ENCODE data around the gene EGR4.
A peak's percentile ranks its signal among the peaks of the same experiment; 100 is the strongest.

Gene EGR4

GRCh38 chr2:73297151-73297559 lies 3.8 kb upstream of the EGR4 start:
- DNase-seq (ENCODE audit: low read depth), result no peak
- no peak for TF ChIP-seq CTCF (IDR thresholded peaks at IDR 0.05; ENCODE audit: control insufficient read depth, extremely low read depth, insufficient read depth)
- no peak overlapping the region for H3K4me3 ChIP-seq (ENCODE audit: low read depth, low read length)

GRCh38 chr2:73295751-73296400 lies 2.5 kb upstream of the EGR4 start:
- no peak overlapping the region for H3K4me3 ChIP-seq (ENCODE audit: low read depth, low read length)
- TF ChIP-seq CTCF (IDR thresholded peaks at IDR 0.05; ENCODE audit: control insufficient read depth, extremely low read depth, insufficient read depth), result no peak
- DNase-seq (ENCODE audit: low read depth), result no peak

GRCh38 chr2:73294239-73294638 lies 891 bp upstream of the EGR4 start:
- TF ChIP-seq CTCF (IDR thresholded peaks at IDR 0.05; ENCODE audit: control insufficient read depth, extremely low read depth, insufficient read depth), result no peak
- no peak for DNase-seq (ENCODE audit: low read depth)
- no peak overlapping the region for H3K4me3 ChIP-seq (ENCODE audit: low read depth, low read length)

GRCh38 chr2:73292906-73293533 lies 328 bp downstream of the EGR4 start:
- no peak for DNase-seq (ENCODE audit: low read depth)
- peak overlapping the region; percentile 38 for H3K4me3 ChIP-seq (ENCODE audit: low read depth, low read length)
- TF ChIP-seq CTCF (IDR thresholded peaks at IDR 0.05; ENCODE audit: control insufficient read depth, extremely low read depth, insufficient read depth), result no peak

GRCh38 chr2:73292316-73292905 lies 937 bp downstream of the EGR4 start:
- no peak for DNase-seq (ENCODE audit: low read depth)
- no peak for TF ChIP-seq CTCF (IDR thresholded peaks at IDR 0.05; ENCODE audit: control insufficient read depth, extremely low read depth, insufficient read depth)
- no peak overlapping the region for H3K4me3 ChIP-seq (ENCODE audit: low read depth, low read length)

DNA sequence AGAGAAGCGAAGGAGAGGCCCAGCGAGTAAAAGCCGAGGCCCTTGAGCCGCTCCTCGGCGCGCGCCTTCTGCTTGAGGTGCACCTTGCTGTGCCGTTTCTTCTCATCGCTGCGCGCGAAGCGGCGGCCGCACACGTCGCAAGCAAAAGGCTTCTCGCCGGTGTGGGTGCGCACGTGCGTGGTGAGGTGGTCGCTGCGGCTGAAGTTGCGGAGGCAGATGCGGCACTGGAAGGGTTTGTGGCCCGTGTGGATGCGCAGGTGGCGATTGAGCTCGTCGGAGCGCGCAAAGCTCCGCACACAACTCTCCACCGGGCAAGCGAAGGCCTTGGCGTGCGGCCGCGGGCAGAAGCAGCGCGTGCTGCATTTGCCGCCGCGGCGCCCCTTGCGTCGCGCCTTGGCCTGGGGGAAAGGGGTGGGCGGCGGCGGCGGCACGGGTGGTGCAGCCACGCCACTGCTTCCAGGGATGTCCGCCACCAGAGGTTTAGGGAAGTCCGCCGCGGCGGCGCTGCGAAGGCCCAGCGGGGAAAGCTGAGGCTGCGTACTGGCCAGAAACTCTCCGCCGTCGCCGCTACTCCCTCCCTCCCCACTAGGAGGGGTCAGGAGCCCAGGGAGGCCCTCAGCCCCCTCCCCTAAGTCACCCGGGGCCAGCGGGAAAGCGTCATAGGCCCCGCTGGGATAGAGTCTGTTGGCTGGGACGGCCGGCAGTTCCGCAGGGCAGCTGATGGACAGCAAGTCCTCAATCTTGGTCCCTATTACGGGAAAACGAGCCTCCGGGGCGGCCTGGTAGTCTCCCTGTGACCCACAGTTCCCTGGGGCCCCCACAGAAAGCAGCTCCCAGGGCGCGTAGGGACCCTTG lies 1.7 kb downstream of the EGR4 start:
- H3K4me3 ChIP-seq (ENCODE audit: low read depth, low read length), result no peak overlapping the region
- no peak for DNase-seq (ENCODE audit: low read depth)
- no peak for TF ChIP-seq CTCF (IDR thresholded peaks at IDR 0.05; ENCODE audit: control insufficient read depth, extremely low read depth, insufficient read depth)

Measured in LNCaP clone FGC (cell line).